Mesothelial cell of epicardium (in vitro differentiated cells): ENCODE measurements around the gene APCDD1. TPM values are rescaled to one million over a fixed set of nuclear protein-coding genes. Genes with fewer than 3 reads are reported as not detected.

Source experiments
- DNase-seq, 2 experiments: peaks; one replicate each; pipeline ENCODE4 v3.0.0; 2021; ENCODE audit warnings: low spot score in 2 of 2; ENCODE audit not compliant: unreplicated experiment in 2 of 2
- H3K27ac Mint-ChIP-seq: 2 replicates; pipeline ENCODE4 v1.8.0; 2021; ENCODE audit warnings: mixed read lengths
- H3K27me3 Mint-ChIP-seq: 2 replicates; pipeline ENCODE4 v1.8.0; 2021; ENCODE audit warnings: low read depth, mixed read lengths
- H3K36me3 Mint-ChIP-seq: 2 replicates; pipeline ENCODE4 v1.8.0; 2021; ENCODE audit warnings: mixed read lengths
- H3K4me1 Mint-ChIP-seq: 2 replicates; pipeline ENCODE4 v1.8.0; 2021; ENCODE audit warnings: mixed read lengths
- H3K4me3 Mint-ChIP-seq: 2 replicates; pipeline ENCODE4 v1.8.0; 2021; ENCODE audit warnings: mild to moderate bottlenecking, moderate library complexity, mixed read lengths
- H3K9me3 Mint-ChIP-seq: 2 replicates; pipeline ENCODE4 v1.8.0; 2021; ENCODE audit warnings: mixed read lengths
- total RNA-seq: library from RNA; stranded (reverse); gene quantifications from 3 replicates; pipeline ENCODE4 v1.2.1, GENCODE V29; 2021
- TF ChIP-seq, protein P1 (sequence below): fragments of 200-600 bp; sonication (generic); IDR thresholded peaks from one replicate; pipeline ENCODE4 v1.5.0; 2021; ENCODE audit warnings: antibody characterized with exemption; ENCODE audit not compliant: unreplicated experiment

APCDD1 gene
- total RNA-seq, 1 donor from 2014 or later = 104 TPM

DNA sequence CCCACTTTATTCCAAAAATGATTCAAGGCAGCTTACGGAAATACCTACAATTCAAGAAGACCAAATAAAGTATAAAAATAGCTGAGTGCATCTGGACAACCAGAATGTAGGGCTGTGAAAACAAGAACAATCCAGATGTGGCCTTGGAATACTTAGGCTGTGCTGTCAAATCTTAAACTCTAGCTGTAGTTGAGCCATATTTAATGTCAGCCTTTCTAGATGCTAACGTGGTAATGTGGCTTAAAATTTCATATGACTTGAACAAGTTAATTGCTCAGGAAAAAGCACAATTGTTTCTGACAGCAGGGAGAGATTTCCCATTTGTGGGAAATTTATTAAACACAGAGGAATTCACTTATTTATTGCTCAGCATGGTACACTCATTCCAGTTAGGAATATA, 56.8 kb downstream of the APCDD1 start:
- H3K4me3 Mint-ChIP-seq = no peak overlapping the region
- peaks cover 9% of the 10 kb centered on the region for H3K36me3 Mint-ChIP-seq
- no peak for DNase-seq
- peaks cover 33% of the 10 kb centered on the region for H3K4me1 Mint-ChIP-seq
- H3K27ac Mint-ChIP-seq = peak overlapping the region; percentile 50
- TF ChIP-seq, protein P1, sequence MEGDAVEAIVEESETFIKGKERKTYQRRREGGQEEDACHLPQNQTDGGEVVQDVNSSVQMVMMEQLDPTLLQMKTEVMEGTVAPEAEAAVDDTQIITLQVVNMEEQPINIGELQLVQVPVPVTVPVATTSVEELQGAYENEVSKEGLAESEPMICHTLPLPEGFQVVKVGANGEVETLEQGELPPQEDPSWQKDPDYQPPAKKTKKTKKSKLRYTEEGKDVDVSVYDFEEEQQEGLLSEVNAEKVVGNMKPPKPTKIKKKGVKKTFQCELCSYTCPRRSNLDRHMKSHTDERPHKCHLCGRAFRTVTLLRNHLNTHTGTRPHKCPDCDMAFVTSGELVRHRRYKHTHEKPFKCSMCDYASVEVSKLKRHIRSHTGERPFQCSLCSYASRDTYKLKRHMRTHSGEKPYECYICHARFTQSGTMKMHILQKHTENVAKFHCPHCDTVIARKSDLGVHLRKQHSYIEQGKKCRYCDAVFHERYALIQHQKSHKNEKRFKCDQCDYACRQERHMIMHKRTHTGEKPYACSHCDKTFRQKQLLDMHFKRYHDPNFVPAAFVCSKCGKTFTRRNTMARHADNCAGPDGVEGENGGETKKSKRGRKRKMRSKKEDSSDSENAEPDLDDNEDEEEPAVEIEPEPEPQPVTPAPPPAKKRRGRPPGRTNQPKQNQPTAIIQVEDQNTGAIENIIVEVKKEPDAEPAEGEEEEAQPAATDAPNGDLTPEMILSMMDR = no peak
- no peaks in the 10 kb centered on the region for H3K27me3 Mint-ChIP-seq
- peaks cover 14% of the 10 kb centered on the region for H3K9me3 Mint-ChIP-seq

- no peak overlapping the region for H3K4me3 Mint-ChIP-seq
- peaks cover 4% of the 10 kb centered on the region for H3K9me3 Mint-ChIP-seq
- no peaks in the 10 kb centered on the region for H3K27me3 Mint-ChIP-seq
- TF ChIP-seq, protein P1 = no peak
- no peaks in the 10 kb centered on the region for H3K36me3 Mint-ChIP-seq
- no peak for DNase-seq
- H3K27ac Mint-ChIP-seq = peak overlapping the region; percentile 63
- peaks cover 42% of the 10 kb centered on the region for H3K4me1 Mint-ChIP-seq
Measured at GRCh38 chr18:10514082-10514481, 59.6 kb downstream of the APCDD1 start.

GRCh38 chr18:10514601-10515000, 60.2 kb downstream of the APCDD1 start:
- no peaks in the 10 kb centered on the region for H3K27me3 Mint-ChIP-seq
- no peak for DNase-seq
- peak overlapping the region; percentile 55 for H3K27ac Mint-ChIP-seq
- H3K36me3 Mint-ChIP-seq = no peaks in the 10 kb centered on the region
- H3K4me1 Mint-ChIP-seq = peaks cover 46% of the 10 kb centered on the region
- H3K9me3 Mint-ChIP-seq = peaks cover 4% of the 10 kb centered on the region
- H3K4me3 Mint-ChIP-seq = no peak overlapping the region
- TF ChIP-seq, protein P1 = no peak

DNA sequence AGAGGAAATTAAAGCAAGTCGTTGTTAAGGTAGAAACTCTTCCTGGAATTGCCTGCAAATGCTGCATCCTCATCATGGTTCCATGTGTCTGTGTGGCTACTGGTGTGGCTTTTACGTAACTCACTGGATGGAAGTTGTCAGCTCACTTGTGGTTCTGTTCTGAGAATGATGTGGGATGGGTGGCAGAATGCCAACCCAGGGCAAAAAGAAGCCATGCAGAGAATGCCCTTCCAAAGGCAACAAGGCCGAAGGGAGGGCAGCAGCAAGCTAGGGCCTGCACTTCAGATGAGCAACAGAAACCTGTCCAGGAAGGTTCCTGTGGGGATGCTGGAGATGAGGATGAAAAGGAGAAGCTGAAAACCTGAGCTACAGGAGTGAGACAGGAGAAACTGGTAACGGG, 61.0 kb downstream of the APCDD1 start:
- H3K4me1 Mint-ChIP-seq = peaks cover 50% of the 10 kb centered on the region
- H3K27ac Mint-ChIP-seq = no peak overlapping the region
- no peak overlapping the region for H3K4me3 Mint-ChIP-seq
- no peaks in the 10 kb centered on the region for H3K27me3 Mint-ChIP-seq
- TF ChIP-seq, protein P1 = no peak
- H3K9me3 Mint-ChIP-seq = peaks cover 4% of the 10 kb centered on the region
- H3K36me3 Mint-ChIP-seq = no peaks in the 10 kb centered on the region
- no peak for DNase-seq

GRCh38 chr18:10516078-10516477, 61.6 kb downstream of the APCDD1 start:
- H3K27me3 Mint-ChIP-seq = no peaks in the 10 kb centered on the region
- H3K27ac Mint-ChIP-seq = no peak overlapping the region
- TF ChIP-seq, protein P1 = no peak
- H3K4me1 Mint-ChIP-seq = peaks cover 45% of the 10 kb centered on the region
- DNase-seq = no peak
- H3K4me3 Mint-ChIP-seq = no peak overlapping the region
- peaks cover 4% of the 10 kb centered on the region for H3K9me3 Mint-ChIP-seq
- H3K36me3 Mint-ChIP-seq = no peaks in the 10 kb centered on the region
